Liver (tissue), 9 donors: ENCODE measurements around the gene FILIP1L. TPM values are rescaled to one million over a fixed set of nuclear protein-coding genes. Genes with fewer than 3 reads are reported as not detected.

Source experiments
- DNase-seq: peaks from one replicate; pipeline ENCODE4 v3.0.0-alpha.2; 2017; ENCODE audit warnings: low spot score
- H3K27ac ChIP-seq, 2 donors: one replicate each; pipeline ENCODE4 v1.7.0; 2013; ENCODE audit warnings: inconsistent platforms in 2 of 2, low read length in 2 of 2, control low read depth in 1 of 2, low read depth in 1 of 2, mild to moderate bottlenecking in 1 of 2
- H3K27me3 ChIP-seq, 4 donors: one replicate each; pipeline versions ENCODE4 v1.6.1 to v1.7.0; 2013; ENCODE audit warnings: low read length in 3 of 4, inconsistent platforms in 1 of 4, mild to moderate bottlenecking in 1 of 4, moderate library complexity in 1 of 4; ENCODE audit not compliant: control insufficient read depth in 4 of 4, insufficient read depth in 4 of 4
- H3K36me3 ChIP-seq, 4 donors: one replicate each; pipeline versions ENCODE4 v1.6.1 to v1.7.0; 2013; ENCODE audit warnings: low read length in 3 of 4, mild to moderate bottlenecking in 3 of 4, low read depth in 1 of 4, moderate library complexity in 1 of 4; ENCODE audit not compliant: control insufficient read depth in 4 of 4, insufficient read depth in 3 of 4
- H3K4me1 ChIP-seq, 4 donors: one replicate each; pipeline versions ENCODE4 v1.6.1 to v1.7.0; 2013; ENCODE audit warnings: low read length in 3 of 4, mild to moderate bottlenecking in 3 of 4, moderate library complexity in 1 of 4; ENCODE audit not compliant: control insufficient read depth in 4 of 4, insufficient read depth in 4 of 4
- H3K4me3 ChIP-seq, 3 donors: one replicate each; pipeline versions ENCODE4 v1.6.1 to v1.7.0; 2013; ENCODE audit warnings: low read length in 3 of 3, control low read depth in 1 of 3, low read depth in 1 of 3, mild to moderate bottlenecking in 1 of 3
- H3K9ac ChIP-seq, 2 donors: one replicate each; pipeline ENCODE4 v1.7.0; 2013; ENCODE audit warnings: low read length in 2 of 2, mild to moderate bottlenecking in 2 of 2, moderate library complexity in 2 of 2, control low read depth in 1 of 2, low read depth in 1 of 2
- H3K9me3 ChIP-seq, 4 donors: one replicate each; pipeline versions ENCODE4 v1.6.1 to v1.7.0; 2013; ENCODE audit warnings: low read length in 3 of 4; ENCODE audit not compliant: control insufficient read depth in 4 of 4
- ATF3 ChIP-seq: IDR thresholded peaks from 2 replicates; pipeline ENCODE4 v1.6.1; 2016; ENCODE audit warnings: antibody characterized with exemption
- EGR1 ChIP-seq, 2 donors: IDR thresholded peaks; 2 replicates each; pipeline ENCODE4 v1.6.1; 2016 to 2018; ENCODE audit warnings: antibody characterized with exemption in 2 of 2, low read depth in 2 of 2
- FOXA2 ChIP-seq: IDR thresholded peaks from 2 replicates; pipeline ENCODE4 v1.6.1; 2016; ENCODE audit warnings: antibody characterized with exemption
- GABPA ChIP-seq, 2 donors: IDR thresholded peaks in 1 of 2; conservative IDR thresholded peaks in 1 of 2; 2 replicates each; pipeline ENCODE4 v1.6.1; 2016; ENCODE audit warnings: antibody characterized with exemption in 2 of 2, mild to moderate bottlenecking in 1 of 2, moderate library complexity in 1 of 2
- HNF4A ChIP-seq, 2 donors: conservative IDR thresholded peaks; 2 replicates each; pipeline ENCODE4 v1.6.1; 2016; ENCODE audit warnings: antibody characterized with exemption in 2 of 2, mild to moderate bottlenecking in 2 of 2
- HNF4G ChIP-seq: IDR thresholded peaks from 2 replicates; pipeline ENCODE4 v1.6.1; 2016; ENCODE audit warnings: antibody characterized with exemption
- JUND ChIP-seq, 2 donors: IDR thresholded peaks; 2 replicates each; pipeline ENCODE4 v1.6.1; 2016; ENCODE audit warnings: antibody characterized with exemption in 2 of 2
- NR2F2 ChIP-seq: IDR thresholded peaks from 2 replicates; pipeline ENCODE4 v1.6.1; 2016; ENCODE audit warnings: antibody characterized with exemption
- RAD21 ChIP-seq, 2 donors: IDR thresholded peaks; 2 replicates each; pipeline ENCODE4 v1.6.1; 2016; ENCODE audit warnings: antibody characterized with exemption in 2 of 2, mild to moderate bottlenecking in 2 of 2
- SP1 ChIP-seq: IDR thresholded peaks from 2 replicates; pipeline ENCODE4 v1.6.1; 2018; ENCODE audit warnings: antibody characterized with exemption, mild to moderate bottlenecking
- TAF1 ChIP-seq: conservative IDR thresholded peaks from 2 replicates; pipeline ENCODE4 v1.6.1; 2016; ENCODE audit warnings: antibody characterized with exemption, mild to moderate bottlenecking
- WGBS: extraction: QIAGEN DNeasy Blood & Tissue Kit; methylation state at CpG from one replicate; pipeline ENCODE4 v1.1.7; 2013; 5-methylcytosine and 5-hydroxymethylcytosine counted together
- polyA plus RNA-seq, 2 donors: library from polyadenylated mRNA; stranded (reverse) in 1 of 2; unstranded in 1 of 2; fragments of 200-250 nt in 1 of 2; fragments of >200 nt in 1 of 2; fragmentation: Nextera tagmentation in 1 of 2; extraction: Ambion mirVana in 1 of 2; gene quantifications; one replicate each; pipeline versions ENCODE4 v1.2.1 to v1.2.3, GENCODE V29; 2013 to 2015
- total RNA-seq, 2 donors: library from RNA; depleted of rRNA; stranded (reverse); fragments of >200 nt; gene quantifications; one replicate each; pipeline ENCODE4 v1.2.3, GENCODE V29; 2014
- TF ChIP-seq, protein P1 (sequence below): IDR thresholded peaks from 2 replicates; pipeline ENCODE4 v1.6.1; 2016; ENCODE audit warnings: antibody characterized with exemption, mild to moderate bottlenecking
- TF ChIP-seq, protein P2 (sequence below): IDR thresholded peaks from 2 replicates; pipeline ENCODE4 v1.6.1; 2016; ENCODE audit warnings: antibody characterized with exemption
- donor health status: healthy.
- donor health status: healthy.
- donor health status: healthy.
- donor health status: healthy.
- donor health status: healthy.

The FILIP1L gene
- total and polyA plus RNA-seq, 4 donors, result 1.4 to 6.5 (median 1.9) TPM

DNA sequence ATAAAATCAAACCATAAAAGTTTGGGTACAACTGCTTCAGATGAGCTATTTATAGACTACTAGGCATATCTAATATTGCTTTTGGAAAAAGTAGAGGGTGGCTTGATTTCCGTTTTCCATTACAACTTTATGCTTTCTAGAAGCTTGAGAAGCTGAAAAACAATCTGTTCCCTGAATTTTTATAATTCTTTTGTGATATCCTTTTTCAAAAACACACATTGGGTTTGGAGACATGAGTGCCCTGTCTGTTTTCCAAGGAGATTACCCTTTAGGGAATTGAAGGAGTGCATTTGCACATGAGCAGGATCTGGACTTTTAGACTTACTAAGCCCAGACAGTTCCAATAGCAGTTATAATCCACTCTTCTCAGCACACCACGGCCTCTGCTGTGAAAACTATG, 49.5 kb upstream of the FILIP1L start:
- H3K9me3 ChIP-seq, result no peaks in the 10 kb centered on the region
- no peak overlapping the region for H3K27ac ChIP-seq
- H3K4me1 ChIP-seq, result peaks cover 0 to 4% (median 3%) of the 10 kb centered on the region in 4 donors
- WGBS, result 83% methylated on average over 2 of the region's 2 CpGs
- TF ChIP-seq RAD21 (IDR thresholded peaks at IDR 0.05), result peak; percentile 13 to 34
- no peak for TF ChIP-seq HNF4G
- H3K4me3 ChIP-seq, result no peak overlapping the region
- no peaks in the 10 kb centered on the region for H3K27me3 ChIP-seq
- H3K9ac ChIP-seq, result no peak overlapping the region
- no peak for DNase-seq
- H3K36me3 ChIP-seq, result no peaks in the 10 kb centered on the region

GRCh38 chr3:100160521-100160920, 46.2 kb upstream of the FILIP1L start:
- no peaks in the 10 kb centered on the region for H3K27me3 ChIP-seq
- H3K36me3 ChIP-seq, result no peaks in the 10 kb centered on the region
- peaks cover 0 to 2% (median 0%) of the 10 kb centered on the region in 4 donors for H3K9me3 ChIP-seq
- H3K4me3 ChIP-seq, result no peak overlapping the region
- no peak overlapping the region for H3K9ac ChIP-seq
- H3K4me1 ChIP-seq, result peaks cover 0 to 8% (median 5%) of the 10 kb centered on the region in 4 donors
- TF ChIP-seq HNF4A (conservative IDR thresholded peaks at IDR 0.05) (no peak), ATF3 (no peak), SP1 (no peak), RAD21 (IDR thresholded peaks at IDR 0.05) (no peak), TAF1 (no peak), GABPA (IDR thresholded peaks at IDR 0.05 in 1 of 2, conservative IDR thresholded peaks at IDR 0.05 in 1 of 2) (no peak), JUND (IDR thresholded peaks at IDR 0.05) (no peak), EGR1 (IDR thresholded peaks at IDR 0.05; ENCODE audit: low read depth in 2 of 2) (no peak), FOXA2 (no peak), NR2F2 (no peak)
- TF ChIP-seq, protein P1, sequence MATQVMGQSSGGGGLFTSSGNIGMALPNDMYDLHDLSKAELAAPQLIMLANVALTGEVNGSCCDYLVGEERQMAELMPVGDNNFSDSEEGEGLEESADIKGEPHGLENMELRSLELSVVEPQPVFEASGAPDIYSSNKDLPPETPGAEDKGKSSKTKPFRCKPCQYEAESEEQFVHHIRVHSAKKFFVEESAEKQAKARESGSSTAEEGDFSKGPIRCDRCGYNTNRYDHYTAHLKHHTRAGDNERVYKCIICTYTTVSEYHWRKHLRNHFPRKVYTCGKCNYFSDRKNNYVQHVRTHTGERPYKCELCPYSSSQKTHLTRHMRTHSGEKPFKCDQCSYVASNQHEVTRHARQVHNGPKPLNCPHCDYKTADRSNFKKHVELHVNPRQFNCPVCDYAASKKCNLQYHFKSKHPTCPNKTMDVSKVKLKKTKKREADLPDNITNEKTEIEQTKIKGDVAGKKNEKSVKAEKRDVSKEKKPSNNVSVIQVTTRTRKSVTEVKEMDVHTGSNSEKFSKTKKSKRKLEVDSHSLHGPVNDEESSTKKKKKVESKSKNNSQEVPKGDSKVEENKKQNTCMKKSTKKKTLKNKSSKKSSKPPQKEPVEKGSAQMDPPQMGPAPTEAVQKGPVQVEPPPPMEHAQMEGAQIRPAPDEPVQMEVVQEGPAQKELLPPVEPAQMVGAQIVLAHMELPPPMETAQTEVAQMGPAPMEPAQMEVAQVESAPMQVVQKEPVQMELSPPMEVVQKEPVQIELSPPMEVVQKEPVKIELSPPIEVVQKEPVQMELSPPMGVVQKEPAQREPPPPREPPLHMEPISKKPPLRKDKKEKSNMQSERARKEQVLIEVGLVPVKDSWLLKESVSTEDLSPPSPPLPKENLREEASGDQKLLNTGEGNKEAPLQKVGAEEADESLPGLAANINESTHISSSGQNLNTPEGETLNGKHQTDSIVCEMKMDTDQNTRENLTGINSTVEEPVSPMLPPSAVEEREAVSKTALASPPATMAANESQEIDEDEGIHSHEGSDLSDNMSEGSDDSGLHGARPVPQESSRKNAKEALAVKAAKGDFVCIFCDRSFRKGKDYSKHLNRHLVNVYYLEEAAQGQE, result no peak
- TF ChIP-seq, protein P2, sequence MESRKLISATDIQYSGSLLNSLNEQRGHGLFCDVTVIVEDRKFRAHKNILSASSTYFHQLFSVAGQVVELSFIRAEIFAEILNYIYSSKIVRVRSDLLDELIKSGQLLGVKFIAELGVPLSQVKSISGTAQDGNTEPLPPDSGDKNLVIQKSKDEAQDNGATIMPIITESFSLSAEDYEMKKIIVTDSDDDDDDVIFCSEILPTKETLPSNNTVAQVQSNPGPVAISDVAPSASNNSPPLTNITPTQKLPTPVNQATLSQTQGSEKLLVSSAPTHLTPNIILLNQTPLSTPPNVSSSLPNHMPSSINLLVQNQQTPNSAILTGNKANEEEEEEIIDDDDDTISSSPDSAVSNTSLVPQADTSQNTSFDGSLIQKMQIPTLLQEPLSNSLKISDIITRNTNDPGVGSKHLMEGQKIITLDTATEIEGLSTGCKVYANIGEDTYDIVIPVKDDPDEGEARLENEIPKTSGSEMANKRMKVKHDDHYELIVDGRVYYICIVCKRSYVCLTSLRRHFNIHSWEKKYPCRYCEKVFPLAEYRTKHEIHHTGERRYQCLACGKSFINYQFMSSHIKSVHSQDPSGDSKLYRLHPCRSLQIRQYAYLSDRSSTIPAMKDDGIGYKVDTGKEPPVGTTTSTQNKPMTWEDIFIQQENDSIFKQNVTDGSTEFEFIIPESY, result no peak
- WGBS, result 98% methylated on average over 2 of the region's 2 CpGs
- H3K27ac ChIP-seq, result no peak overlapping the region
- DNase-seq, result no peak
